Kidney epithelial cell (primary cell): Measurements from ENCODE around the gene SIVA1. TPM values are rescaled to one million over a fixed set of nuclear protein-coding genes. Genes with fewer than 3 reads are reported as not detected.

Source experiments
- DNase-seq: peaks from one replicate; pipeline ENCODE4 v3.0.0-alpha.2; 2010; ENCODE audit warnings: low read depth
- H3K27me3 ChIP-seq: 2 replicates; pipeline ENCODE4 v1.6.0; 2011; ENCODE audit warnings: low read length; ENCODE audit not compliant: control insufficient read depth, insufficient read depth
- H3K36me3 ChIP-seq: 2 replicates; pipeline ENCODE4 v1.5.1; 2011; ENCODE audit warnings: low read length; ENCODE audit not compliant: control insufficient read depth, insufficient read depth
- H3K4me3 ChIP-seq: 2 replicates; pipeline ENCODE4 v1.5.1; 2011; ENCODE audit warnings: low read depth, mild to moderate bottlenecking, control low read depth, low read length
- CTCF ChIP-seq: IDR thresholded peaks from 2 replicates; pipeline ENCODE4 v1.5.1; 2011; ENCODE audit warnings: mild to moderate bottlenecking, moderate library complexity, low read length, control low read depth, inconsistent platforms; ENCODE audit not compliant: insufficient read depth, poor library complexity, severe bottlenecking
- total RNA-seq: library from RNA; depleted of rRNA; stranded (reverse); fragments of >200 nt; gene quantifications from 2 replicates; pipeline ENCODE4 v1.2.3, GENCODE V29; 2015

SIVA1 gene
- total RNA-seq, 1 donor from 2014 or later = 222 TPM

- Histone ChIP-seq H3K4me3 (no peak overlapping the region), H3K36me3 (no peaks in the 10 kb centered on the region), H3K27me3 (no peaks in the 10 kb centered on the region)
- no peak for DNase-seq
- TF ChIP-seq CTCF = no peak
Observed at GRCh38 chr14:104779776-104780512, 27.0 kb downstream of the SIVA1 start.

GRCh38 chr14:104780513-104781030 lies 27.6 kb downstream of the SIVA1 start:
- no peaks in the 10 kb centered on the region for H3K36me3 ChIP-seq
- H3K27me3 ChIP-seq = no peaks in the 10 kb centered on the region
- DNase-seq = no peak
- no peak for TF ChIP-seq CTCF
- no peak overlapping the region for H3K4me3 ChIP-seq

GRCh38 chr14:104781271-104782077 lies 28.5 kb downstream of the SIVA1 start:
- no peak overlapping the region for H3K4me3 ChIP-seq
- H3K36me3 ChIP-seq = no peaks in the 10 kb centered on the region
- no peaks in the 10 kb centered on the region for H3K27me3 ChIP-seq
- DNase-seq = no peak
- TF ChIP-seq CTCF = no peak

- Histone ChIP-seq H3K27me3 (no peaks in the 10 kb centered on the region), H3K4me3 (no peak overlapping the region), H3K36me3 (no peaks in the 10 kb centered on the region)
- no peak for DNase-seq
- no peak for TF ChIP-seq CTCF
Observed at GRCh38 chr14:104782086-104782807, 29.3 kb downstream of the SIVA1 start.

- DNase-seq = no peak
- no peaks in the 10 kb centered on the region for H3K36me3 ChIP-seq
- no peak overlapping the region for H3K4me3 ChIP-seq
- H3K27me3 ChIP-seq = no peaks in the 10 kb centered on the region
- no peak for TF ChIP-seq CTCF
Observed at GRCh38 chr14:104782808-104783139, 29.8 kb downstream of the SIVA1 start.
